Measurements from ENCODE around the gene LGR4. TPM values are rescaled to one million over a fixed set of nuclear protein-coding genes. Genes with fewer than 3 reads are reported as not detected.

The LGR4 gene
- total and polyA plus RNA-seq, 9 of the 15 experiments (the other 6 are each of a cell fraction or from before 2014, with no cell fraction given): 0.94 to 10.1 (median 5.8) TPM

DNA sequence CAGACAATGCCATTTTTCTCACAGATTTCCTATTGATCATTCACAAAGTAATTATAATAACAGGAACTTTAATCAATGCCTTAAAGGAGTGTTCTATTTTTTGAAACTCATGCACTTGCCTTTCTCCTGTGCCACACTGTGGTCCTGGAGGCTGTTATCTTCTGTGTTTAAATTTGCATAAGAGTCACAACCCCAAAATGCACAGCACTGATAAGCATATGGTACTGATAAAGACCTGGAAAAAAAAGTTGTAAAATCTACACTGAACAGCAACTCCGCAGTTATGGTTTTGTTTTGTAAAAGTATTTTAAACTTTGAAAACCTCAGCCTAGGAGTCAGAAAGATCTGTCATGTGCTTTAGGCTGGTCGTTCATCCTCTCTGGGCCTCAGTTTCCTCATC, 100.4 kb downstream of the LGR4 start (continued):
- TF ChIP-seq, protein P1, sequence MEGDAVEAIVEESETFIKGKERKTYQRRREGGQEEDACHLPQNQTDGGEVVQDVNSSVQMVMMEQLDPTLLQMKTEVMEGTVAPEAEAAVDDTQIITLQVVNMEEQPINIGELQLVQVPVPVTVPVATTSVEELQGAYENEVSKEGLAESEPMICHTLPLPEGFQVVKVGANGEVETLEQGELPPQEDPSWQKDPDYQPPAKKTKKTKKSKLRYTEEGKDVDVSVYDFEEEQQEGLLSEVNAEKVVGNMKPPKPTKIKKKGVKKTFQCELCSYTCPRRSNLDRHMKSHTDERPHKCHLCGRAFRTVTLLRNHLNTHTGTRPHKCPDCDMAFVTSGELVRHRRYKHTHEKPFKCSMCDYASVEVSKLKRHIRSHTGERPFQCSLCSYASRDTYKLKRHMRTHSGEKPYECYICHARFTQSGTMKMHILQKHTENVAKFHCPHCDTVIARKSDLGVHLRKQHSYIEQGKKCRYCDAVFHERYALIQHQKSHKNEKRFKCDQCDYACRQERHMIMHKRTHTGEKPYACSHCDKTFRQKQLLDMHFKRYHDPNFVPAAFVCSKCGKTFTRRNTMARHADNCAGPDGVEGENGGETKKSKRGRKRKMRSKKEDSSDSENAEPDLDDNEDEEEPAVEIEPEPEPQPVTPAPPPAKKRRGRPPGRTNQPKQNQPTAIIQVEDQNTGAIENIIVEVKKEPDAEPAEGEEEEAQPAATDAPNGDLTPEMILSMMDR (IDR thresholded peaks at IDR 0.05 in 2 of 3, conservative IDR thresholded peaks at IDR 0.05 in 1 of 3; ENCODE audit: insufficient read depth in 2 of 3, low read depth in 1 of 3, low read length in 3 of 3): no peak
- TF ChIP-seq, protein P2, sequence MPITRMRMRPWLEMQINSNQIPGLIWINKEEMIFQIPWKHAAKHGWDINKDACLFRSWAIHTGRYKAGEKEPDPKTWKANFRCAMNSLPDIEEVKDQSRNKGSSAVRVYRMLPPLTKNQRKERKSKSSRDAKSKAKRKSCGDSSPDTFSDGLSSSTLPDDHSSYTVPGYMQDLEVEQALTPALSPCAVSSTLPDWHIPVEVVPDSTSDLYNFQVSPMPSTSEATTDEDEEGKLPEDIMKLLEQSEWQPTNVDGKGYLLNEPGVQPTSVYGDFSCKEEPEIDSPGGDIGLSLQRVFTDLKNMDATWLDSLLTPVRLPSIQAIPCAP (CRISPR knock-in tag; IDR thresholded peaks at IDR 0.05; ENCODE audit: borderline replicate concordance): no peak
- TF ChIP-seq ZNF263 (CRISPR knock-in tag; IDR thresholded peaks at IDR 0.05; ENCODE audit: borderline replicate concordance): no peak
- TF ChIP-seq ZFX (CRISPR knock-in tag; IDR thresholded peaks at IDR 0.05): no peak
- TF ChIP-seq, protein P3, sequence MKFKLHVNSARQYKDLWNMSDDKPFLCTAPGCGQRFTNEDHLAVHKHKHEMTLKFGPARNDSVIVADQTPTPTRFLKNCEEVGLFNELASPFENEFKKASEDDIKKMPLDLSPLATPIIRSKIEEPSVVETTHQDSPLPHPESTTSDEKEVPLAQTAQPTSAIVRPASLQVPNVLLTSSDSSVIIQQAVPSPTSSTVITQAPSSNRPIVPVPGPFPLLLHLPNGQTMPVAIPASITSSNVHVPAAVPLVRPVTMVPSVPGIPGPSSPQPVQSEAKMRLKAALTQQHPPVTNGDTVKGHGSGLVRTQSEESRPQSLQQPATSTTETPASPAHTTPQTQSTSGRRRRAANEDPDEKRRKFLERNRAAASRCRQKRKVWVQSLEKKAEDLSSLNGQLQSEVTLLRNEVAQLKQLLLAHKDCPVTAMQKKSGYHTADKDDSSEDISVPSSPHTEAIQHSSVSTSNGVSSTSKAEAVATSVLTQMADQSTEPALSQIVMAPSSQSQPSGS (CRISPR knock-in tag; IDR thresholded peaks at IDR 0.05): no peak
- no peak for TF ChIP-seq JUN (IDR thresholded peaks at IDR 0.05; ENCODE audit: borderline replicate concordance, low read depth, low read length)
- TF ChIP-seq JUN (CRISPR knock-in tag; IDR thresholded peaks at IDR 0.05; ENCODE audit: borderline replicate concordance): no peak
- TF ChIP-seq SOX6 (IDR thresholded peaks at IDR 0.05): peak; percentile 94
- TF ChIP-seq LCOR (CRISPR knock-in tag; IDR thresholded peaks at IDR 0.05): peak; percentile 71; the same call in 1 of the 2 replicates
- TF ChIP-seq NFE2L1 (tag; IDR thresholded peaks at IDR 0.05; ENCODE audit: borderline replicate concordance, low read depth): no peak
- TF ChIP-seq SP1 (CRISPR knock-in tag; IDR thresholded peaks at IDR 0.05): no peak
- TF ChIP-seq TAF9B (IDR thresholded peaks at IDR 0.05; ENCODE audit: partially characterized antibody): no peak
- TF ChIP-seq ARNT (IDR thresholded peaks at IDR 0.05): 0 out of 4 replicates have a peak, but pooled peaks of 1 of the 2 experiments have one; percentile 55
- no peak for TF ChIP-seq ATF1 (CRISPR knock-in tag; IDR thresholded peaks at IDR 0.05)
- TF ChIP-seq ATF1 (tag; IDR thresholded peaks at IDR 0.05): peak; percentile 52
- no peak for TF ChIP-seq SREBF1 (IDR thresholded peaks at IDR 0.05; ENCODE audit: borderline replicate concordance, low read depth, low read length)
- no peak for TF ChIP-seq NR2C2 (CRISPR knock-in tag; IDR thresholded peaks at IDR 0.05)
- TF ChIP-seq NR2C2 (tag; IDR thresholded peaks at IDR 0.05): no peak
- TF ChIP-seq JUND (IDR thresholded peaks at IDR 0.05; ENCODE audit: borderline replicate concordance, low read depth, low read length): peak; percentile 73; the same call in 1 of the 2 replicates
- TF ChIP-seq JUND (tag; IDR thresholded peaks at IDR 0.05; ENCODE audit: borderline replicate concordance, low read depth, low read length): no peak; the same call in 2 of the 3 replicates
- TF ChIP-seq SMAD2 (IDR thresholded peaks at IDR 0.05; ENCODE audit: low read depth, low read length): no peak
- peak; percentile 50 for TF ChIP-seq SMAD1 (IDR thresholded peaks at IDR 0.05; ENCODE audit: low read depth, low read length, partially characterized antibody)
- TF ChIP-seq TARDBP (IDR thresholded peaks at IDR 0.05): no peak
- no peak for TF ChIP-seq MAFF (IDR thresholded peaks at IDR 0.05; ENCODE audit: low read length)
